SK-N-SH treated with all-trans-retinoic acid at 6 μM for 48 hours (cell line): ENCODE data around the gene IARS2.

ENCODE experiments used
- ARNTL ChIP-seq: fragments of 450-650 bp; formaldehyde crosslinking; IDR thresholded peaks from 2 replicates; pipeline ENCODE4 v1.5.0; 2020; ENCODE audit warnings: low read depth, mild to moderate bottlenecking, moderate library complexity, borderline replicate concordance
- GLIS3 ChIP-seq: fragments of 250-450 bp; sonication (Bioruptor Pico); IDR thresholded peaks from 2 replicates; pipeline ENCODE4 v1.5.0; 2020; ENCODE audit warnings: mild to moderate bottlenecking, moderate library complexity
- ZFP3 ChIP-seq: fragments of 250-450 bp; sonication (Bioruptor Pico); IDR thresholded peaks from 2 replicates; pipeline ENCODE4 v1.5.0; 2020; ENCODE audit warnings: mild to moderate bottlenecking, moderate library complexity
- ZFP30 ChIP-seq: fragments of 450-650 bp; formaldehyde crosslinking; IDR thresholded peaks from 2 replicates; pipeline ENCODE4 v1.5.0; 2022; ENCODE audit warnings: mild to moderate bottlenecking, moderate library complexity
- ZNF8 ChIP-seq: fragments of 450-650 bp; formaldehyde crosslinking; IDR thresholded peaks from 2 replicates; pipeline ENCODE4 v1.5.0; 2020; ENCODE audit warnings: mild to moderate bottlenecking, moderate library complexity

DNA sequence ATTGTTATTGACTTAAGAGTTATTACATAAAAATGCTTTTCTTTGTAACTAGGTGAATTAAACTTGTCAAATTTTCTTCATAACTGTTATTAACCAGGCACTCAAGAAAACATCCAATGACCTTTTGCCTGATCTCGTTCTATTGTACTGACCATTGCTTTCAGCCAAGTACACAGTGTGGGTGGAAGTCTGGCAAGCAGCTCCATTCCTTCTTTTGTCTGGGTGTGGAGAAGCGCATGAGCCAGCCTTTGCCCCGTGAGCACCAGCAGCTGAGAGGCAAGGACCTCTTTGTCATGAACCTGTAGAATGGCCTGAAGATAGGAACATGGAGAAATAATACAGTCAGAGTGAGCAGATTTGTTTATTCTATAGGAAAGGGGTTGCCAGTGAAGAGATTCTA lies 57.5 kb downstream of the IARS2 start:
- TF ChIP-seq ZFP30 (CRISPR knock-in tag) (no peak), ZFP3 (CRISPR knock-in tag) (no peak), GLIS3 (CRISPR knock-in tag) (no peak), ZNF8 (CRISPR knock-in tag) (no peak), ARNTL (CRISPR knock-in tag) (no peak)
